ENCODE data around the gene HOXD10. TPM values are rescaled to one million over a fixed set of nuclear protein-coding genes. Genes with fewer than 3 reads are reported as not detected.

The HOXD10 gene
- total and polyA plus RNA-seq, 9 of the 15 experiments (the other 6 are each of a cell fraction or from before 2014, with no cell fraction given) = not detected

DNA sequence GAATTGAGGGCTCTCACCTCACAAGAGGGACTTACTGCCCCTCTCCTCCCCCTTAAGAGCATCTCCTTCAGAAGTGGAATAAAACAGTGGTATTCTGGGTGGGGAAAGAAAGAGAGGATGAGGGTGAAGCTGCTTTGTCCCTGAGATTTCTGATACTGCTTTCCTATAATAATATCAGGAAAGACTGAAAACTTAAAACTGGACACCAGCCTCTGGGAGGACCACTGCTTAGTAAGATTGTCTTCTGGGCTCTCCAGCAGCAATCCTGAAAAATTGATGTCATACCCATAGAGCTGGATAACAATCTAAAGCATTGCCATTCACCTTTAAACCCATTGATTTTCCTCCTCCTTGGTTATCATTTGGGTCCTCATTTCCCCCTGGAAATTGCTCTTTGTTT, 30.1 kb downstream of the HOXD10 start:
- no peak overlapping the region for H3K4me2 ChIP-seq (ENCODE audit: insufficient read depth, low read length)
- BruUV-seq (replicated peaks) = no TSS peak
- no peak overlapping the region for H3K27ac ChIP-seq (ENCODE audit: extremely low read depth, low read depth, low read length)
- H3K9me1 ChIP-seq (ENCODE audit: control insufficient read depth, insufficient read depth, low read length) = no peaks in the 10 kb centered on the region
- intact Hi-C loops (cut with micrococcal nuclease) (loop anchor here (10.0 kb wide), 2 partner anchors 228 to 1608 kb away; no protein-coding TSS in a partner anchor), in situ Hi-C loops (cut with MboI) (loop anchor here (25.0 kb wide), 2 partner anchors 666 to 1616 kb away; no protein-coding TSS in a partner anchor)
- ChIA-PET POLR2A (no interaction called here), CTCF (ENCODE audit: low intra/inter-chr PET ratio) (no interaction called here)
- H3K4me1 ChIP-seq (replicated peaks in 1 of 2; ENCODE audit: control insufficient read depth in 2 of 2, insufficient read depth in 2 of 2, low read length in 2 of 2) = peaks cover 0 to 3% of the 10 kb centered on the region in 2 experiments; a peak in 1 of 5 replicates
- H4K20me1 ChIP-seq (replicated peaks; ENCODE audit: control insufficient read depth, insufficient read depth, low read length) = no peaks in the 10 kb centered on the region; the same call in 1 of the 2 replicates
- no peak overlapping the region for H3K9ac ChIP-seq (ENCODE audit: insufficient read depth in 1 of 2, low read depth in 2 of 2, low read length in 2 of 2)
- ATAC-seq (no peak), DNase-seq (ENCODE audit: extremely low read depth in 1 of 4, low spot score in 3 of 4) (no peak), FAIRE-seq (no peak)
- H3K9me3 ChIP-seq (replicated peaks; ENCODE audit: control insufficient read depth, insufficient read depth, low read depth, low read length) = no peaks in the 10 kb centered on the region
- no peak overlapping the region for H3K4me3 ChIP-seq
- peaks cover 54 to 57% of the 10 kb centered on the region in 2 experiments for H3K27me3 ChIP-seq (ENCODE audit: control insufficient read depth in 2 of 2, insufficient read depth in 2 of 2, low read length in 2 of 2)
- H3K36me3 ChIP-seq (ENCODE audit: control insufficient read depth, insufficient read depth, low read length) = no peaks in the 10 kb centered on the region
- no peak overlapping the region for H2AFZ ChIP-seq (ENCODE audit: low read depth, low read length)
- no peaks in the 10 kb centered on the region for H3K79me2 ChIP-seq (ENCODE audit: control insufficient read depth, insufficient read depth, low read length)
- TF ChIP-seq ZSCAN29 (IDR thresholded peaks at IDR 0.05) (no peak), SETDB1 (IDR thresholded peaks at IDR 0.05; ENCODE audit: low read length) (no peak), ZNF431 (CRISPR knock-in tag; IDR thresholded peaks at IDR 0.05) (no peak), BCL6 (CRISPR knock-in tag; IDR thresholded peaks at IDR 0.05) (no peak), HNRNPK (IDR thresholded peaks at IDR 0.05; ENCODE audit: low read depth, low read length, poor library complexity, severe bottlenecking) (no peak), CHD4 (IDR thresholded peaks at IDR 0.05; ENCODE audit: insufficient read depth, insufficient replicate concordance, low read depth, low read length, poor library complexity, severe bottlenecking) (no peak), CBX3 (IDR thresholded peaks at IDR 0.05; ENCODE audit: borderline replicate concordance in 1 of 2, low read length in 2 of 2) (no peak), MCM2 (IDR thresholded peaks at IDR 0.05; ENCODE audit: low read depth) (no peak), HCFC1 (IDR thresholded peaks at IDR 0.05; ENCODE audit: low read depth, low read length) (no peak), ZNF589 (CRISPR knock-in tag; IDR thresholded peaks at IDR 0.05; ENCODE audit: low read depth) (no peak), RBM15 (IDR thresholded peaks at IDR 0.05; ENCODE audit: insufficient read depth, low read length) (no peak), LEF1 (IDR thresholded peaks at IDR 0.05) (no peak)
- TF ChIP-seq, protein P1, sequence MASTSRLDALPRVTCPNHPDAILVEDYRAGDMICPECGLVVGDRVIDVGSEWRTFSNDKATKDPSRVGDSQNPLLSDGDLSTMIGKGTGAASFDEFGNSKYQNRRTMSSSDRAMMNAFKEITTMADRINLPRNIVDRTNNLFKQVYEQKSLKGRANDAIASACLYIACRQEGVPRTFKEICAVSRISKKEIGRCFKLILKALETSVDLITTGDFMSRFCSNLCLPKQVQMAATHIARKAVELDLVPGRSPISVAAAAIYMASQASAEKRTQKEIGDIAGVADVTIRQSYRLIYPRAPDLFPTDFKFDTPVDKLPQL (IDR thresholded peaks at IDR 0.05; ENCODE audit: extremely low read depth, insufficient read length) = no peak
- TF ChIP-seq, protein P2, sequence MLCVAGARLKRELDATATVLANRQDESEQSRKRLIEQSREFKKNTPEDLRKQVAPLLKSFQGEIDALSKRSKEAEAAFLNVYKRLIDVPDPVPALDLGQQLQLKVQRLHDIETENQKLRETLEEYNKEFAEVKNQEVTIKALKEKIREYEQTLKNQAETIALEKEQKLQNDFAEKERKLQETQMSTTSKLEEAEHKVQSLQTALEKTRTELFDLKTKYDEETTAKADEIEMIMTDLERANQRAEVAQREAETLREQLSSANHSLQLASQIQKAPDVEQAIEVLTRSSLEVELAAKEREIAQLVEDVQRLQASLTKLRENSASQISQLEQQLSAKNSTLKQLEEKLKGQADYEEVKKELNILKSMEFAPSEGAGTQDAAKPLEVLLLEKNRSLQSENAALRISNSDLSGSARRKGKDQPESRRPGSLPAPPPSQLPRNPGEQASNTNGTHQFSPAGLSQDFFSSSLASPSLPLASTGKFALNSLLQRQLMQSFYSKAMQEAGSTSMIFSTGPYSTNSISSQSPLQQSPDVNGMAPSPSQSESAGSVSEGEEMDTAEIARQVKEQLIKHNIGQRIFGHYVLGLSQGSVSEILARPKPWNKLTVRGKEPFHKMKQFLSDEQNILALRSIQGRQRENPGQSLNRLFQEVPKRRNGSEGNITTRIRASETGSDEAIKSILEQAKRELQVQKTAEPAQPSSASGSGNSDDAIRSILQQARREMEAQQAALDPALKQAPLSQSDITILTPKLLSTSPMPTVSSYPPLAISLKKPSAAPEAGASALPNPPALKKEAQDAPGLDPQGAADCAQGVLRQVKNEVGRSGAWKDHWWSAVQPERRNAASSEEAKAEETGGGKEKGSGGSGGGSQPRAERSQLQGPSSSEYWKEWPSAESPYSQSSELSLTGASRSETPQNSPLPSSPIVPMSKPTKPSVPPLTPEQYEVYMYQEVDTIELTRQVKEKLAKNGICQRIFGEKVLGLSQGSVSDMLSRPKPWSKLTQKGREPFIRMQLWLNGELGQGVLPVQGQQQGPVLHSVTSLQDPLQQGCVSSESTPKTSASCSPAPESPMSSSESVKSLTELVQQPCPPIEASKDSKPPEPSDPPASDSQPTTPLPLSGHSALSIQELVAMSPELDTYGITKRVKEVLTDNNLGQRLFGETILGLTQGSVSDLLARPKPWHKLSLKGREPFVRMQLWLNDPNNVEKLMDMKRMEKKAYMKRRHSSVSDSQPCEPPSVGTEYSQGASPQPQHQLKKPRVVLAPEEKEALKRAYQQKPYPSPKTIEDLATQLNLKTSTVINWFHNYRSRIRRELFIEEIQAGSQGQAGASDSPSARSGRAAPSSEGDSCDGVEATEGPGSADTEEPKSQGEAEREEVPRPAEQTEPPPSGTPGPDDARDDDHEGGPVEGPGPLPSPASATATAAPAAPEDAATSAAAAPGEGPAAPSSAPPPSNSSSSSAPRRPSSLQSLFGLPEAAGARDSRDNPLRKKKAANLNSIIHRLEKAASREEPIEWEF (CRISPR knock-in tag; IDR thresholded peaks at IDR 0.05) = no peak
